ENCODE data around the gene ATP2B1. TPM values are rescaled to one million over a fixed set of nuclear protein-coding genes. Genes with fewer than 3 reads are reported as not detected.

ATP2B1 gene
- total RNA-seq, 3 donors from 2014 or later: 48.4 to 83.2 (median 60.2) TPM

GRCh38 chr12:89650239-89650638 lies 58.4 kb downstream of the ATP2B1 start:
- H3K4me1 ChIP-seq (ENCODE audit: low read depth): no peaks in the 10 kb centered on the region
- H3K9me3 ChIP-seq: no peaks in the 10 kb centered on the region
- intact Hi-C loops (cut with DNase I, micrococcal nuclease): no loop called here
- DNase-seq (no peak), ATAC-seq (no peak)
- no peaks in the 10 kb centered on the region for H3K36me3 ChIP-seq (ENCODE audit: low read depth)
- no peak overlapping the region for H3K4me3 ChIP-seq
- TF ChIP-seq CTCF (IDR thresholded peaks at IDR 0.05): no peak

DNA sequence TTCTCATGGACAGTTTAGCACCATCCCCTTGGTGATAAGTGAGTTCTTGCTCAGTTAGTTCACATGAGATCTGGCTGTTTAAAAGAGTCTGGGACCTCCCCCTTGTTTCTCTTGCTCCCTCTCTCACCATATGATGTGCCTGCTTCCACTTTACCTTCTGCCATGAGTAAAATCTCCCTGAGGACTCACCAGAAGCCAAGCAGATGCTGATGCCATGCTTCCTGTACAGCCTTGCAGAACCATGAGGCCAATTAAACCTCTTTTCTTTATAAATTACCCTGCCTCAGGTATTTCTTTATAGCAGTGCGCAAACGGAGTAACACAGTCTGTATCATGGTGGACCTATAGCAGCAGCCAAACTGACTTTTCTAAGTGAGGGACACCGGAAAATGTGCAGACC lies 58.8 kb downstream of the ATP2B1 start:
- no peaks in the 10 kb centered on the region for H3K36me3 ChIP-seq (ENCODE audit: low read depth)
- ATAC-seq: no peak
- DNase-seq: no peak
- H3K4me3 ChIP-seq: no peak overlapping the region
- intact Hi-C loops (cut with DNase I, micrococcal nuclease): no loop called here
- no peaks in the 10 kb centered on the region for H3K9me3 ChIP-seq
- no peaks in the 10 kb centered on the region for H3K4me1 ChIP-seq (ENCODE audit: low read depth)
- no peak for TF ChIP-seq CTCF (IDR thresholded peaks at IDR 0.05)

DNA sequence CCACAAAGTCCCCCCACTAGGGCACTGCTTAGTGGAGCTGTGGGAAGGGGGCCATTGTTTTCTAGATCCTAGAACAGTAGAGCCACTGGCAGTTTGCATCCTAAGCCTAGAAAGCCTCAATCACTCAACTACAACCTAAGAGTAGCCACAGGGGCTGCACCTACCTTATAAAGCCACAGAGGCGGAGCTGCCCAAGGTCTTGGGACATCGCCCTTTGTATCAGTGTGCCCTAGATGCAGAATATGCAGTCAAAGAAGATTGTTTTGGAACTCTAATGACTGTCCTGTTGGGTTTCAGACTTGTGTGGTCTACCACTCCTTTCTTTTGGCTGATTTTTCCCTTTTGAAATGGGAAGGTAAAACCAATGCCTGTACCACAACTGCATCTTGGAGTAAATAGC lies 59.5 kb downstream of the ATP2B1 start:
- no peak for TF ChIP-seq CTCF (IDR thresholded peaks at IDR 0.05)
- H3K9me3 ChIP-seq: no peaks in the 10 kb centered on the region
- intact Hi-C loops (cut with DNase I, micrococcal nuclease): no loop called here
- no peak overlapping the region for H3K4me3 ChIP-seq
- DNase-seq (no peak), ATAC-seq (no peak)
- H3K36me3 ChIP-seq (ENCODE audit: low read depth): no peaks in the 10 kb centered on the region
- no peaks in the 10 kb centered on the region for H3K4me1 ChIP-seq (ENCODE audit: low read depth)

- no peak for TF ChIP-seq CTCF (IDR thresholded peaks at IDR 0.05)
- ATAC-seq: peak; percentile 18
Observed at GRCh38 chr12:89648211-89648930, 60.3 kb downstream of the ATP2B1 start.

DNA sequence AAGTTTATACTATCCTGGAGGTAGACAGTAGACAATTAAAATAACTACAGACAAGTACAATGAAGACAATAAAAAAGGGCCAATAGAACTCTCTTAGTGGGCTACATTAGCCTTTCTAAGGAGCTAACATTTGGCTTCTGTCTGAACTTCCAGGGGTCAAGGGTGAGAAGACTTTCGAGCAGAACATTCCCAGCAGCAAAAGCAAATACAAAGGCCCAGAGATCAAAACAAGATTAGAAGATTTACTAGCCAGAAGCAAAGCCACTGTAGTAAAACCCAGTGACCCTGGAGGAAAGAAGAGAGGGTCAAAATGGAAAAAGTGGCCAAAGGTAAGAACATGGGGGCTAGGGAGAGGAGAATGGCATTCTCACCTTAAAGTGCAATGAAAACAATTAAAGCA lies 63.2 kb downstream of the ATP2B1 start:
- no peaks in the 10 kb centered on the region for H3K36me3 ChIP-seq (ENCODE audit: low read depth)
- DNase-seq (no peak), ATAC-seq (no peak)
- intact Hi-C loops (cut with DNase I, micrococcal nuclease): no loop called here
- no peak for TF ChIP-seq CTCF (IDR thresholded peaks at IDR 0.05)
- H3K4me3 ChIP-seq: no peak overlapping the region
- no peaks in the 10 kb centered on the region for H3K9me3 ChIP-seq
- no peaks in the 10 kb centered on the region for H3K4me1 ChIP-seq (ENCODE audit: low read depth)

More at GRCh38 chr12:89648211-89648930, 60.3 kb downstream of the ATP2B1 start:
- Histone ChIP-seq H3K36me3 (ENCODE audit: low read depth) (no peaks in the 10 kb centered on the region), H3K9me3 (no peaks in the 10 kb centered on the region), H3K4me3 (no peak overlapping the region), H3K4me1 (ENCODE audit: low read depth) (no peaks in the 10 kb centered on the region)
- peak in 1 of 3 donors; percentile 30 for DNase-seq
- intact Hi-C loops (cut with DNase I, micrococcal nuclease): no loop called here
